Measurements from ENCODE around the gene IRS1. TPM values are rescaled to one million over a fixed set of nuclear protein-coding genes. Genes with fewer than 3 reads are reported as not detected.

IRS1 gene
- polyA plus RNA-seq, 1 of the 3 experiments (the other 2 are of a cell fraction), result 16.5 TPM

GRCh38 chr2:226794751-226795171 is 4.9 kb downstream of the IRS1 start:
- H3K4me3 ChIP-seq (ENCODE audit: low read depth in 2 of 2, low read length in 1 of 2), result peak overlapping the region; percentile 65 to 74; a peak in 3 of 4 replicates
- peak; percentile 18; the same call in 1 of the 2 replicates for TF ChIP-seq POLR2AphosphoS5 (IDR thresholded peaks at IDR 0.05; ENCODE audit: low read depth, low read length)
- TF ChIP-seq SIN3A (IDR thresholded peaks at IDR 0.05; ENCODE audit: borderline replicate concordance, low read depth, low read length), result 0 out of 2 replicates have a peak, but pooled peaks have one; percentile 19
- TF ChIP-seq FOSL2 (IDR thresholded peaks at IDR 0.05; ENCODE audit: borderline replicate concordance, low read depth), result no peak
- no peak for TF ChIP-seq NRF1 (IDR thresholded peaks at IDR 0.05; ENCODE audit: low read depth, low read length)
- TF ChIP-seq CTCF (IDR thresholded peaks at IDR 0.05), result no peak
- no peak for TF ChIP-seq EZH2phosphoT487 (IDR thresholded peaks at IDR 0.05; ENCODE audit: borderline replicate concordance, low read depth)
- TF ChIP-seq RAD21 (IDR thresholded peaks at IDR 0.05; ENCODE audit: low read length), result no peak
- no peak for TF ChIP-seq GABPA (IDR thresholded peaks at IDR 0.05; ENCODE audit: low read depth)
- TF ChIP-seq GATA2 (CRISPR knock-in tag; IDR thresholded peaks at IDR 0.05), result no peak
- no peak; the same call in 1 of the 2 replicates for TF ChIP-seq SMC3 (IDR thresholded peaks at IDR 0.05; ENCODE audit: low read depth, low read length)
- no peak for TF ChIP-seq REST (IDR thresholded peaks at IDR 0.05; ENCODE audit: low read depth, low read length)
- no peak for TF ChIP-seq MEF2A (IDR thresholded peaks at IDR 0.05; ENCODE audit: borderline replicate concordance, low read depth)
- TF ChIP-seq JUND (IDR thresholded peaks at IDR 0.05), result no peak
- no peak for TF ChIP-seq TAF1 (IDR thresholded peaks at IDR 0.05; ENCODE audit: borderline replicate concordance, low read depth, low read length)
- no peak for TF ChIP-seq CHD2 (IDR thresholded peaks at IDR 0.05; ENCODE audit: low read length, partially characterized antibody)
- peak; percentile 27; the same call in 1 of the 2 replicates for TF ChIP-seq NFIC (IDR thresholded peaks at IDR 0.05; ENCODE audit: borderline replicate concordance)
- ChIA-PET POLR2A (no interaction called here), CTCF (interaction anchor here (1.2 to 1.6 kb wide), 3 partner anchors 8 to 579 kb away, joined by 4 to 5 read pairs (median 4); no protein-coding TSS in a partner anchor)
- peaks cover 10% of the 10 kb centered on the region; the same call in 1 of the 2 replicates for H4K20me1 ChIP-seq (ENCODE audit: insufficient read depth)
- H3K9ac ChIP-seq, result peak overlapping the region; percentile 81; the same call in 1 of the 2 replicates
- H2AFZ ChIP-seq (ENCODE audit: low read depth), result no peak overlapping the region
- peaks cover 95% of the 10 kb centered on the region for H3K79me2 ChIP-seq (ENCODE audit: insufficient read depth)
- H3K36me3 ChIP-seq (replicated peaks in 1 of 2; ENCODE audit: control insufficient read depth in 1 of 2, insufficient read depth in 2 of 2, low read length in 1 of 2), result peaks cover 0 to 35% of the 10 kb centered on the region in 2 experiments
- peak overlapping the region; percentile 85 for H3K4me2 ChIP-seq
- H3K4me1 ChIP-seq (ENCODE audit: control insufficient read depth in 1 of 2, insufficient read depth in 2 of 2, low read depth in 1 of 2, low read length in 1 of 2), result peaks cover 18 to 26% of the 10 kb centered on the region in 2 experiments
- DNase-seq, result peak; percentile 24
- no peaks in the 10 kb centered on the region for H3K9me3 ChIP-seq
- no peaks in the 10 kb centered on the region for H3K27me3 ChIP-seq (ENCODE audit: insufficient read depth)
- WGBS (ENCODE audit: low lambda C conversion rate), result 80% methylated on average over 9 of the region's 9 CpGs
- no peaks in the 10 kb centered on the region for H3F3A ChIP-seq (replicated peaks; ENCODE audit: insufficient read depth)
- H3K27ac ChIP-seq (ENCODE audit: low read depth in 2 of 2, low read length in 1 of 2), result peak overlapping the region in 1 of 2 experiments; percentile 75; a peak in 2 of 4 replicates
- H3K9me2 ChIP-seq, result no peaks in the 10 kb centered on the region
